Endothelial cell of umbilical vein (primary cell): ENCODE data around the gene BTNL9. TPM values are rescaled to one million over a fixed set of nuclear protein-coding genes. Genes with fewer than 3 reads are reported as not detected.

Source experiments
- BruUV-seq: library from RNA; stranded (reverse); fragments of 400-500 nt; replicated peaks from 2 replicates; lab custom pipeline; 2021; lab: Mats Ljungman, UMichigan
- CTCF ChIA-PET: fragments of 300-600, 350-600 bp; sonication (Branson Sonifier 250); formaldehyde crosslinking; loops from one replicate; lab custom pipeline; 2021; ENCODE audit warnings: antibody characterized with exemption, inconsistent platforms; lab: Charles Lee
- POLR2A ChIA-PET: fragments of 300-600, 350-600 bp; sonication (Branson Sonifier 250); formaldehyde crosslinking; loops from one replicate; lab custom pipeline; 2021; ENCODE audit warnings: antibody characterized with exemption, inconsistent platforms; lab: Charles Lee
- DNase-seq: peaks from one replicate; pipeline ENCODE4 v3.0.0-alpha.2; 2011; ENCODE audit warnings: low read depth, low spot score
- FAIRE-seq: peaks from 2 replicates; lab custom pipeline; 2011; peaks lifted over from hg19 to GRCh38; lab: Jason Lieb, UNC
- H2AFZ ChIP-seq: 2 replicates; pipeline ENCODE4 v1.6.0; 2012; ENCODE audit warnings: low read depth, low read length, control low read depth, inconsistent platforms
- H3K27ac ChIP-seq: 2 replicates; pipeline ENCODE4 v1.5.1; 2011; ENCODE audit warnings: low read depth, mild to moderate bottlenecking, control low read depth, low read length, moderate library complexity; ENCODE audit not compliant: insufficient read depth
- H3K27me3 ChIP-seq, 2 experiments: 2 replicates each; pipeline versions ENCODE4 v1.6.0 to v1.6.1; 2011; ENCODE audit warnings: low read length in 2 of 2, mixed read lengths in 1 of 2; ENCODE audit not compliant: control insufficient read depth in 2 of 2, insufficient read depth in 2 of 2
- H3K36me3 ChIP-seq, 2 experiments: 2 replicates in 1 of 2; 3 replicates in 1 of 2; pipeline ENCODE4 v1.5.1; 2011; ENCODE audit warnings: low read length in 2 of 2, mild to moderate bottlenecking in 1 of 2, moderate library complexity in 1 of 2; ENCODE audit not compliant: control insufficient read depth in 2 of 2, insufficient read depth in 2 of 2; ENCODE audit errors: extremely low read depth in 1 of 2
- H3K4me1 ChIP-seq: 3 replicates; pipeline ENCODE4 v1.5.1; 2011; ENCODE audit warnings: mild to moderate bottlenecking, low read length; ENCODE audit not compliant: control insufficient read depth, insufficient read depth; ENCODE audit errors: extremely low read depth
- H3K4me2 ChIP-seq: 2 replicates; pipeline ENCODE4 v1.6.1; 2011; ENCODE audit warnings: low read length, control low read depth, mixed read lengths; ENCODE audit not compliant: insufficient read depth
- H3K4me3 ChIP-seq, 3 experiments: fragments of 200-600 bp in 1 of 3; sonication (generic), shearing (Covaris generic) in 1 of 3; replicated peaks in 1 of 3; 2 replicates each; pipeline ENCODE4 v1.5.1; 2011 to 2016; ENCODE audit warnings: control low read depth in 3 of 3, low read length in 3 of 3, mild to moderate bottlenecking in 2 of 3, inconsistent platforms in 1 of 3, low read depth in 1 of 3, moderate library complexity in 1 of 3; ENCODE audit not compliant: insufficient read depth in 1 of 3
- H3K79me2 ChIP-seq: 2 replicates; pipeline ENCODE4 v1.6.0; 2012; ENCODE audit warnings: low read length, inconsistent platforms; ENCODE audit not compliant: control insufficient read depth, insufficient read depth
- H3K9ac ChIP-seq: replicated peaks from 2 replicates; pipeline ENCODE3; 2011; ENCODE audit warnings: low read length, control low read depth; ENCODE audit not compliant: insufficient read depth; ENCODE audit errors: extremely low read depth
- H3K9me1 ChIP-seq: replicated peaks from 3 replicates; pipeline ENCODE4 v1.6.0; 2011; ENCODE audit warnings: mild to moderate bottlenecking, low read length; ENCODE audit not compliant: control insufficient read depth, insufficient read depth; ENCODE audit errors: extremely low read depth
- H3K9me3 ChIP-seq: replicated peaks from 2 replicates; pipeline ENCODE4 v1.5.1; 2012; ENCODE audit warnings: low read length, inconsistent platforms; ENCODE audit not compliant: control insufficient read depth, insufficient read depth
- H4K20me1 ChIP-seq: replicated peaks from 2 replicates; pipeline ENCODE3; 2011; ENCODE audit warnings: mild to moderate bottlenecking, low read length; ENCODE audit not compliant: control insufficient read depth, insufficient read depth; ENCODE audit errors: extremely low read depth
- CTCF ChIP-seq, 2 donors: IDR thresholded peaks; 1 replicate in 1 of 2; 2 replicates in 1 of 2; pipeline ENCODE4 v1.5.1; 2011; ENCODE audit warnings: low read length in 2 of 2, mild to moderate bottlenecking in 2 of 2, moderate library complexity in 2 of 2, control low read depth in 1 of 2, inconsistent platforms in 1 of 2, low read depth in 1 of 2; ENCODE audit not compliant: insufficient read depth in 1 of 2; ENCODE audit errors: extremely low read depth in 1 of 2
- EZH2 ChIP-seq: IDR thresholded peaks from 2 replicates; pipeline ENCODE4 v1.6.1; 2012; ENCODE audit warnings: borderline replicate concordance, low read depth, mild to moderate bottlenecking, moderate library complexity, low read length, inconsistent platforms; ENCODE audit not compliant: severe bottlenecking
- GATA2 ChIP-seq: IDR thresholded peaks from 2 replicates; pipeline ENCODE4 v1.7.0; 2011; ENCODE audit warnings: low read depth, mild to moderate bottlenecking, moderate library complexity, mixed read lengths, low read length; ENCODE audit not compliant: insufficient read length, insufficient read depth
- JUN ChIP-seq: IDR thresholded peaks from 2 replicates; pipeline ENCODE4 v1.6.1; 2011; ENCODE audit warnings: borderline replicate concordance, low read depth; ENCODE audit not compliant: insufficient read length, insufficient read depth
- MAX ChIP-seq: IDR thresholded peaks from 2 replicates; pipeline ENCODE4 v1.6.1; 2011; ENCODE audit not compliant: insufficient read depth, insufficient read length
- MYC ChIP-seq: IDR thresholded peaks from one replicate; pipeline ENCODE4 v1.6.1; 2011; ENCODE audit warnings: mild to moderate bottlenecking, low read depth, low read length
- POLR2A ChIP-seq: IDR thresholded peaks from 2 replicates; pipeline ENCODE4 v1.6.1; 2012; ENCODE audit warnings: low read depth, mild to moderate bottlenecking, control low read depth, low read length
- POLR2AphosphoS5 ChIP-seq: IDR thresholded peaks from 2 replicates; pipeline ENCODE4 v1.6.1; 2012; ENCODE audit warnings: low read depth, mild to moderate bottlenecking, control low read depth, low read length, moderate library complexity; ENCODE audit not compliant: insufficient read depth
- dilution Hi-C: fragments of 300-500 bp; cut with MboI; formaldehyde crosslinking; loops from one replicate; pipeline ENCODE4 v1.15.0; 2019; ENCODE audit warnings: low sequenced_read_pairs; ENCODE audit not compliant: extremely low pct_ligation_motif_present
- intact Hi-C: fragments of 100-400 bp; cut with micrococcal nuclease; formaldehyde crosslinking; loops from one replicate; pipeline ENCODE4 v1.10.0; 2022
- polyA plus RNA-seq, 4 experiments: library from polyadenylated mRNA; depleted of rRNA in 3 of 4; stranded (reverse) in 3 of 4; unstranded in 1 of 4; fragments of >200 nt; gene quantifications; 2 replicates each; pipeline versions ENCODE4 v1.2.1 to v1.2.3, GENCODE V29; 2011 to 2012; ENCODE audit warnings: missing spikeins in 1 of 4
- total RNA-seq: library from RNA; stranded (reverse); gene quantifications from 2 replicates; pipeline ENCODE4 v1.2.3, GENCODE V29; 2021

The BTNL9 gene
- total and polyA plus RNA-seq, 2 donors (not counting 3 experiments of a cell fraction or from before 2014, with no cell fraction given), result 0.13 to 0.33 TPM

- no peak overlapping the region for H3K4me3 ChIP-seq
- no peaks in the 10 kb centered on the region for H3K36me3 ChIP-seq
- DNase-seq (no peak), FAIRE-seq (no peak)
- ChIA-PET CTCF (no interaction called here), POLR2A (no interaction called here)
- no peak overlapping the region for H3K9ac ChIP-seq
- intact Hi-C loops, result no loop called here
- H3K9me1 ChIP-seq, result no peaks in the 10 kb centered on the region
- dilution Hi-C loops, result no loop called here
- H3K4me1 ChIP-seq, result no peaks in the 10 kb centered on the region
- no peak overlapping the region for H3K27ac ChIP-seq
- H4K20me1 ChIP-seq, result no peaks in the 10 kb centered on the region
- no peak overlapping the region for H2AFZ ChIP-seq
- H3K9me3 ChIP-seq, result no peaks in the 10 kb centered on the region
- no peaks in the 10 kb centered on the region for H3K79me2 ChIP-seq
- no peak overlapping the region for H3K4me2 ChIP-seq
- BruUV-seq, result no TSS peak
- TF ChIP-seq EZH2 (no peak), JUN (no peak), MAX (no peak), CTCF (IDR thresholded peaks at IDR 0.05; ENCODE audit: extremely low read depth in 1 of 2, insufficient read depth in 1 of 2, low read depth in 1 of 2, low read length in 2 of 2) (no peak), GATA2 (no peak), MYC (no peak), POLR2AphosphoS5 (no peak), POLR2A (no peak)
- H3K27me3 ChIP-seq, result no peaks in the 10 kb centered on the region
Measured at GRCh38 chr5:181040631-181040945, 522 bp downstream of the BTNL9 start.
